Activated naive CD4-positive, alpha-beta T cell treated with anti-CD3 and anti-CD28 coated beads, Interleukin-2, amount 50 U/mL, for 16 hours (primary cell): ENCODE results near the gene VEZT.
"Not testable (repeated sequence)": the region's sequence is repeated elsewhere in the genome, so short reads cannot be mapped to it uniquely, and the experiment has no call there.

ENCODE experiments used
- DNase-seq: peaks from one replicate; pipeline ENCODE4 v3.0.0-alpha.2; 2020

The VEZT gene

DNA sequence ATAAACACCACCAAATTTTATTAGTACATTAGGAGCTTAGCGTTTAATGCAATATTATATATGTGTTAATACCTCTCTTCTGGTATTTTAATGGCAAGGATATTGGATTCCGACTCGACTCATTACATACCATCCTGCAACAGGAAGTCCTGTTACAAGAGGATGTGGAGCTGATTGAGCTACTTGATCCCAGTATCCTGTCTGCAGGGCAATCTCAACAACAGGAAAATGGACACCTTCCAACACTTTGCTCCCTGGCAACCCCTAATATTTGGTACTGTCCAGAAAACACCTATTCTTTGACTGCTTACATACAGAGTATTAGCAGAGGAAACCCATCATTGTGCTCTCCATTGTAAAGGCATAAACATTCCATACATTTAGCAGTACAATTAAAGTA lies 45.2 kb downstream of the VEZT start:
- no peak for DNase-seq

DNA sequence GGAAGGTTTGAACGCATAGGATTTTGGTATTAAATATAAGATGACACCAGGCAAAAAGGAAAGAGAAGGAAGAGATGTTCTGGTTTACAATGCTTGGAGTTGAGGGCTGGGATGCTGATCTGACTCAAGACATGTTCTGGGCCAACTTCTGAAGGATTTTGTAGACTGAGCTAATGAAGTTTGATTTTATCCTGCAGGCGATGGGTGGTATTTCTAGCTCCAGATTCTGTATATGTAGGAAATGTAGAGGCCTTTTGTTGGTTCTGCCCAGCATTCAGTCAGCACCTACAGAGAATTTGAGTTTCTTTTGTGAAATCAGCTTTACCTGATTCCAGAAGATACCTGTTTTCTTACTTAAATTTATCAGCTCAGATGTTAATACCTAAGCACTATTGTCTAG lies 48.2 kb downstream of the VEZT start:
- DNase-seq, result no peak

DNA sequence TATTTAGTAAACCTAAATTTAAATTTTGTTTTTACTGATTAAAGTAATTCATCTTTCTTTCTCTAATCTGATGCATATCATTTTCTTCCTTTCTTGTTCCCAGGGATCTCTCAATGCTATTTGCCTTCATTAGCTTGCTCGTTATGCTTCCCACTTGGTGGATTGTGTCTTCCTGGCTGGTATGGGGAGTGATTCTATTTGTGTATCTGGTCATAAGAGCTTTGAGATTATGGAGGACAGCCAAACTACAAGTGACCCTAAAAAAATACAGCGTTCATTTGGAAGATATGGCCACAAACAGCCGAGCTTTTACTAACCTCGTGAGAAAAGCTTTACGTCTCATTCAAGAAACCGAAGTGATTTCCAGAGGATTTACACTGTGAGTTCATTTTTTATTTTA lies 48.6 kb downstream of the VEZT start:
- DNase-seq, result no peak

DNA sequence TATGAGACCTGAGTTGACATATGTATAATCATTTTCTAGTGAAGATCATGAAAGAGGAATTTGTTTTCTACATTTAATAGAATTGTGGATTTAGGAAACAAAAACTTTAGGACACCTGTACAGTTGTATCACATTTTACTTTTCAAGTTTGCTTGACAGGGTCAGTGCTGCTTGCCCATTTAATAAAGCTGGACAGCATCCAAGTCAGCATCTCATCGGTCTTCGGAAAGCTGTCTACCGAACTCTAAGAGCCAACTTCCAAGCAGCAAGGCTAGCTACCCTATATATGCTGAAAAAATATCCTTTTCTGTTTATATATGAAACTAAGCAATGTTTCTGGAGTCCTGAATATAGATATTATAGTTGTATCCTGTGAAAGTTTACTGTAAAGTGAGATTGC lies 52.3 kb downstream of the VEZT start:
- no peak for DNase-seq

DNA sequence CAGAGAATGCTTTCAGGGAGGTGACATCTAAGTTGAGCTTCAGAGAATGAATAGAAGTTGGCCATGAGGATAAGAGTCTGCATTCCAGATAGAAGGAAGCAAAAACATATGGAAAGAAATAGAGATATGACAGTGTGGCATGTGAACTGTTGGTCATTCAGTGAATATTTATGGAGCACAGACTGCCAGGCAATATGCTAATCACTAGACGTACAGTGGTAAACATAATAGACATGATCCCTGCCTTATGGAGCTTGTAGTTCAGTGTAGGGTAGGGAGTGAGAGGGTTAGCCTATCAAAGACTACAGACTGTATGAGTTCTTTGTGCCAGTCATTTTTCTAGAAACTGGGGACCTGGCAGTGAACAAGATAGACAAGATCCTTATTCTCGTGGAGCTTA lies 53.9 kb downstream of the VEZT start:
- DNase-seq, result no peak

DNA sequence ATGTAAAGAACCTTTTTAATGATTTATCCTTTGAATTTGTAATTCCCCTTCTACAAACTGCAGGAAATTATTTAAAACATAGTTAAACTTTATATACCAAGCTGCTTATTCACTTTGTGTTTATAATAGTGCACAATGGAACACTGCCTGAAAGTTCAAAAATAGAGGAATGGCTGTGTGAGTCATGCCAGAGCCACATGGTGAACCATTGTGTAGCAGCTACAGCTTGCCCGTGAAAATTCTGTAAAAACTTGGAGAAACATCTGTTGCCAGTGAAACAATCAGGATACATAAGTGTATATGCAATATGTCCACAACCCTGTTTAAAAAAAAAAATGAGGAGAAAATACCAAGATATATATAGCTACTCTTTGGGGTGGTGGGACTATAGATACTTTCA lies 59.5 kb downstream of the VEZT start:
- DNase-seq, result no peak

DNA sequence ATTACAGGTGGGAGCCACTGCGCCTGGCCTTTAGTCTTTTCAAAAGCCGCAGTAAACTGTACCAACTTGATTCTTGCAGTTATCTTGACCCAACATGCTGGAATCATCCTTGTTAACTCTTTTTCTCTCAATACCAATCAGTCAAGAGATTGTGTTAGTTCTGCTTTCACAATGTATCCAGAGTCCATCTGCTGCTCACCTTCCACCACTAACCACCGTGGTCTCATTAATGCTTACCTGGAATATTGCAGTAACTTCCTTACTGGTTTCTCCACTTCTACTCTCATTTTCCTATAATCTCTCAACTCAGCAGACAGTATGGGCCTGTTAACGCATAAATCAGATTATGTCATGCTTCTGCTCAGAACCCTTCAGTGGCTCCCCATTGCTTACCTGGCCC lies 62.2 kb downstream of the VEZT start:
- no peak for DNase-seq

DNA sequence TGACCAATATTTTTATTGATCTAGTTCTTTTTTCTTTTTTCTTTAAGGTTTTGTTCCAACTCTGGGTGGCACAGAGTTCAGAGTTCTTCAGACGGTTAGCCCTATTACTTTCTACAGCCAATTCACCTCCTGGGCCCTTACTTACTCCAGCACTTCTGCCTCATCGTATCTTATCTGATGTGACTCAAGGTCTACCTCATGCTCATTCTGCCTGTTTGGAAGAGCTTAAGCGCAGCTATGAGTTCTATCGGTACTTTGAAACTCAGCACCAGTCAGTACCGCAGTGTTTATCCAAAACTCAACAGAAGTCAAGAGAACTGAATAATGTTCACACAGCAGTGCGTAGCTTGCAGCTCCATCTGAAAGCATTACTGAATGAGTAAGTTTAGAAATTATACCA lies 64.7 kb downstream of the VEZT start:
- DNase-seq, result no peak

DNA sequence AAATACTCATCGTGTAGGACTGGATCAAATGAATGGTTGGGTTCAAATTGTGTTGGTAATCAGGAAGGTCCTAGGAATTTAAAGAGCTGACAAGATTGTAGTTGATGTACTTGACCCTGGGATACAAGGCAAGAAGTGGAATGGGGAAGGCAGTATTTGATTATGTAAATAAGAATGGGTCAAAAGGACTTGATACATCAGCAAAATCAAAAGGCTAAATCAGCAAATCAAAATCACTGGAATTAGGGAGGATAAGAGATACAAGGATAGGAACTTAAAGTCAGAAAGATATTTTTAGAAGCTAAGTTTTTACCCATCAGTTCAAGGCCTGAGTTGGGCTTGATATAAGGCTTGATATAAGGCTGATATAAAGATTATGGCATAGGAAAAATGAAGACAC lies 65.8 kb downstream of the VEZT start:
- DNase-seq, result no peak

DNA sequence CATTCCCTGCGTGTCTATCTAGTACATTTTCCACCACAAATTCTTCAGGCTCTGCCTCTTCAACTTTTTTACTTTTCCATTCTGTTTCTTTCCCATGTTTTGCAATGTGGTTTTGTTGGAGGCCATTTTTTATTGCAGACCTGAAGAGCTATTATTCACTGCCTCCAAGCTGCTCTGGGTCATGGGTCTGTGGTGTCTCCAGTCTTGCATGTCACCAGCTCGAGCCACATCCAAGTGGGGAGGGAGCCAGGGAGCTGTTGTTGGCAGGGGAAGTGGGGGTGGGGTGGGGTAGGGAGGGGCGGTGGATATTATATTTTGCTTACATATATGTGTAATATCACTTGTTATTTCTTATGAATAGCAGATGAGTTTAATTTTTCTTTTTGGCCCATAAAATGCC lies 69.1 kb downstream of the VEZT start:
- DNase-seq, result no peak

DNA sequence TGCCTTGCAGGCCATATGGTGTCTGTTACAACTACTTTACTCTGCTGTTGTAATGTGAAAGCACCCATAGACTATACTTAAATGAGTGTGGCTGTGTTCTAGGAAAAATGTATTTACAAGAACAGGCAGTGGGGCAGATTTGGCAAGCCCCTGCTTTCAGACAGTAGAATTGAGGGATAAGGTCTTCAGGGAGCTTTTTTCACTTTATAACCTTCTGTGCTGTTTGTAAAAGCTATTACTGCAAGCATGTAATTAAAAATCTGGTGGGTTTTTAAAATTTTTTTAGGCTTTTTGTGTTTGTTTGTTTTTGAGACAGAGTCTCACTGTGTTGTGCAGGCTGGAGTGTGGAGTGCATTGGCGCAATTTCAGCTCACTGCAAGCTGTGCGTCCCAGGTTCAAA lies 73.9 kb downstream of the VEZT start:
- DNase-seq, result no peak

DNA sequence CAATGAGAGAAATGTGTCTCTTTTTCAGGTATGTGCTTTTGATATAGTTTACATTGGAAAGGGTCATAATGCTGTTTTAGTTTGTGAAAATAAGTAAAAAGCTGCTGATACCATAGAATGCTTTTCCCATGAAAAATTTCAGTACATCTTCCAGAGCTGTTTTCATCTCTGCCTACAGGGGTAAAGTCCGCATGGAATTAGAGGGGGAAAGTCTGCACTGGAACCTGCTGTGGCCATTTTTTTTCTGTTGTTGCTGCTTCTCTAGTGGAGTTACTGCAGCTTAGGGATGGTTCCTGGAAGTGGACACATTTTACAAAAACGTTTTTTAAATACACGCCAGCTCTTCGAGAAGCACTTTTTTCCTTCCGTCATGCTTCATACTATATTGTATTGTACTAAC lies 81.3 kb downstream of the VEZT start:
- DNase-seq, result no peak

DNA sequence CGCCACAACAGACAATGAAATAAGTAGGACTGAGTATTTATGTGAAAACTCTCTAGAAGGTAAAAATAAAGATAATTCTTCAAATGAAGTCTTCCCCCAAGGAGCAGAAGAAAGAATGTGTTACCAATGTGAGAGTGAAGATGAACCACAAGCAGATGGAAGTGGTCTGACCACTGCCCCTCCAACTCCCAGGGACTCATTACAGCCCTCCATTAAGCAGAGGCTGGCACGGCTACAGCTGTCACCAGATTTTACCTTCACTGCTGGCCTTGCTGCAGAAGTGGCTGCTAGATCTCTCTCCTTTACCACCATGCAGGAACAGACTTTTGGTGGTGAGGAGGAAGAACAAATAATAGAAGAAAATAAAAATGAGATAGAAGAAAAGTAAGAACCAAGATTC lies 82.7 kb downstream of the VEZT start:
- DNase-seq, result no peak

DNA sequence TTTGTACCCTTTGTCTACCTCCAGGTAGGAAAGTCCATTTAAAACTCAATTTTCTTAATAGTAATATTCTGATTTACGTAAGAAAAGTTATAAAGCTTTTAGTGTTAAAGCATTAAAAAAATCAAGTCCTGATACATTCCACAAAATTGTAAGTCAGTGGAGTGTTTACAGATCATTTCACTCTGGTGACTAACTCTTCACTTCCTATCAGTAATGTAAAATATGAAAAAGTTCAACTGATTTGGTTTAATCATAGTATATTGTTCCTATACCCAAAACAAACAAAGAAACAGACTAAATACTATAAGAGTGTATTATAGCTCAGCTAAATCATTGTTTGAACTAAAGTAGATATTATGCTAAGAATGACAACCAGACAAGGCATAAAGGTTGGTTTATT lies 85.9 kb downstream of the VEZT start:
- no peak for DNase-seq

DNA sequence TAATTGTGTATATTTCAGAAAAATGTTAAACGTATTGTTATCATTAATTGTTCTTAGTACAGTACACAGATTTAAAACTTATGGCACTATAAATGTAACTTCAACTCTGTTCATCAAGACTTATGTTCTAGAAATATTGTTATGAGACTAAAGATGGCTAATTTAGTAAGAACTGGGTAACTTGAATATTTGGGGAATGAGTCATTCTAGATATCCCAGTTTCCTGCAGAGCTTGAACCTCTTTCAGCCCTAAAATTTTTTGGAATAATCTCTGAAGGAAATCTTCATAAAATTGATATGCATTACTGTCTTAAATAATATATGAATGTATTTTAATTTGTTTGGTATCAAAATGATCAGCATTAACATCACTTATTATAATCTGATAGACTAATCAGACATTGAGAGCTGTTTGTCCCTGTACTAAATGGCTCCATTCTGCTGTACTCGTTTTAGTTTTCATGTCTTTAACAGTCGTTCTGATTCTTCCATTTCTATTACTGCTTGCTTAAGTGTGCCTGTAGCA lies 87.1 kb downstream of the VEZT start:
- no peak for DNase-seq

DNA sequence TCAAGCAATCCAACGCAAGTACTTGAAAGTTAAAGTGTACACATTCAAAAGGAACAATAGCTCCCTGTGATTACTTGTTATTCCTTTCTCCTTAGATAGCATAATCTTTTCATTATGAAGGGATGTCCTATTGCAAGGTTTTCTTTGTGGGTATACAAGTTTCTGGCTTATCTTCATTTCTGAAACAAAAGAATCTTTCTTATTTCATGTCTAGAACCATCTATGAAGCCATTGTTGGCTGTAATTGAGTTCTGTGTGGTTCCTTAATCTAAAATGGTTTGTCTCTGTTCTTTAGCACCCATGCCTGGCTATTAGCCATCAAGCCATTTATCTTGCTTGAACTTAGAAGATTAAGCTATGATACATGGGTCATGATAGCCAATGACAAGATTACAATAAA lies 95.0 kb downstream of the VEZT start:
- no peak for DNase-seq

DNA sequence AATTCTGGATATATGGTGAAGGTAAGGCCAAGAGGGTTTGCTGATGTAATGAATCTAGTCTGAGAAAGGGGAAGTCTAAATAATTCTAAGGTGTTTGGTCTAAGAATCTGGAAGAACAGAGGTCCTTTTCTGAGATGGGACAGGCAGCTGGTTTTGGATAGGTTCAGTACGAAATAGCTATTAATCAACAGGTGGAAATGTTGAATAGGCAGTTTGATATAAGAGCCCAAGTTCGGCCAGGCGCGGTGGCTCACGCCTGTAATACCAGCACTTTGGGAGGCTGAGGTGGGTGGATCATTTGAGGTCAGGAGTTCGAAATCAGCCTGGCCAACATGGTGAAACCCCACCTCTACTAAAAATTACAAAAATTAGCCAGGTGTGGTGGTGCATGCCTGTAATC lies 97.1 kb downstream of the VEZT start:
- DNase-seq, result not testable (repeated sequence)

DNA sequence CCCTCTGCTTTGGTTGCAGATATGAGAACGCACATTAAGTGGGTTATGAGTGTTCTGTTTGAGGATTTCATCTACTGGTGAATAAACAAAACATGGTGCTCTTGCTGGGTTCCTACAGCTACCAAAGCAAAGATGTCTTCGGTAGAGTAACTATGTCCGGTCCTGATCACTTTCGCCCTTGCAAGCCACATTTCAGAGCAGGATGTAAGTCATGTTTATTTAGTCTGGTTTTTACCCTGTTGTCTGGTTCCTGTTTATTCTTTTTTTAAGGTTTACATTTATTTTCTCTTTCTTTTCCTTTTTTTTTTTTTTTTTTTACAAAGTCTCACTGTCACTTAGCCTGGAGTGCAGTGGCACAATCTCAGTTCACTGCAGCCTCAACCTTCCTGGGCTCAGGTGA lies 99.2 kb downstream of the VEZT start:
- no peak for DNase-seq

DNA sequence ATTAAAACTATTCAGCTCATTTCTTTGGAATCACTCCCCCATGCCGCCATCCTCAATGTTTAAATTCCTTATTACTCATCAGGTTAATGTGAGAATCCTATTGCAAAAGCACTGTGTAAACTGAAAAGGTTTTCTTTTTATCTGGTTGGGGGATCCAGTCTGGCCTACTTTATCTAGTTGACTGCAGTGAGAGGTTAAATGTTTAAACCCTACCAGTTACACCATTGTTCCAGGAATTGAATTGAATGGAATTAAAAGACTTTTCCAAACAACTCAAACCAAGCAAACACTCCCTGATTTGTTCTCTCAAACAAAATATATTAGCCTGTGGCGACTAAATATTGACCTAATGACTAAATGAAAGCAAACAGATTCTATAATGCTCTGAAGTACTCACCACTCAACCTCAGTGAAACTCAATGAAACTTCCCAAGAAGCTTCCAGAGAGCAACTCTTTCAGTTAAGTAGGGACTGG lies 100.5 kb downstream of the VEZT start:
- no peak for DNase-seq

DNA sequence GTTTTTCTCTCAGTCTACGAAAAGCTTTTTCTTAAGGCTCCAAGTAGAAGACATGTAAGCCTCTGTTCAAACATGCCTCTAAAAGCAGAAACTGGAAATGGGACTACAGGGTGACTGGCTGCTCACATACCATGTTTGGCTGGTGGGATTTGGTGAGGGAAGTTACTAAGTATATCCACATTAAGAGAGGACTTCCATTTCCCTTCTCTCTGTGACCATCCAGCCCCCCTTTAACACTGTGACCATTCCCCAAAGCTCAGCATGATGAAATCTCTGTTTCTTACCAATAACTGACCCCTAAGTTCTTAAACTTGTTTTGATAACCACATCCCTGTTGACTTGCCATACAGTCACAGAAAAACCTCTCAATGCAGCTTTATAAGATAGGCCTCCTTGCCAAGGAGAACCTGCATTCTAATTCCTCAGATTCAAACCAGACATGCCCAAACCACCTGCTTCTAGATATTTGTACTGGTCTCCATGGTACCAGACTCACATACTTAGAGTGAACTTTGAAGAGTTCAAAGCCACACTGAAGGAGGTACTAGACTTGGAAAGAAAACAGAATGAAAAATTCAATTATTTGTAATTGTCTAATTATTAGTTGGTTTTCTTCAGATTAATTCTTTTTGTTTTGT lies 102.2 kb downstream of the VEZT start:
- no peak for DNase-seq

DNA sequence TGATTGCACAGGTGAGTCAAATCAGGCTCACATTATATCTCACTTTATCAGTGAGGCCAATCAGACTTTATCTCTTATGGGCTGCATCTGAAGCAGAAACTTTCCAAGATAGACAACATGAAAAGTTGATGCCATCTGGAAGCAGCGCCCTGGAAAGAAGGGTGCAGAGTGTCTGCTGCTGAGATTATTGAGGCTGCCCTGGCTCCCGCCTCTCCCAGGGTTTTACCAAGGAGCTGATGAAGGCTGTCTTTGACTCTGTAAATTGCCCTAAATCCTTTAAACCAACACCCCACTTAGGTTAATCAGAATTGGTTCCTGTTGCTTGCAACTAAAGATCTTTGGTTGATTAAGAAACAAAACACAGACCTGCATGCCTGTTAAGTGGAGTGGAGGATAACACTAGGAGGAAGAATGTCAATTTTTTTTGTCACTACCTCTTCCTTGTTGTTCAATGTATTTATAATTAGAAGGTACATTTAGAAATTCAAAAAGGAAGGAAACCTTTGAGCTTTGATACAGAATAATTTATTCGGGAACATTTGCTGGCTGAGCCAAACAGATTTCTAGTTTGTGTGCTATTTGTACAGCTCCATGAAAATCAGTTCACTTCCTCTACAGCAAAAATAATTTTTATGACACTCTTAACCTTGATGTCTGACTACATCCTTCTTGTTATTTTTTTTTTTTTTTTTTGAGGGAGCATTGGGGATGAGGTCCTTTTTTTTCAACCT lies 104.1 kb downstream of the VEZT start:
- no peak for DNase-seq

DNA sequence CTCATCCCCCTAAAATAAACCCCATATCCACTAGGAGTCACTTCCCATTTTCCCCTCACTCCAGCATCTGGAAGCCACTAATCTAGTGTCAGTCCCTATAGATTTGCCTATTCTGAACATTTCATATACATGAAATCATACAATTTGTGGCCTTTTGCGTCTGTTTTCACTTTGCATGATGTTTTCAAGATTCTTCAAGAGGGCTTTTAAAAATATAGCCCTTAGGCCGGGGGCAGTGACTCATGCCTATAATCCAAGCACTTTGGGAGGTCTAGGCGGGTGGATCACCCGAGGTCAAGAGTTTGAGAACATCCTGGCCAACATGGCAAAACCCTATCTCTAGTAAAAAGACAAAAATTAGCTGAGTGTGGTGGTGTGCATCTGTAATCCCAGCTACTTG lies 104.7 kb downstream of the VEZT start:
- DNase-seq, result no peak

DNA sequence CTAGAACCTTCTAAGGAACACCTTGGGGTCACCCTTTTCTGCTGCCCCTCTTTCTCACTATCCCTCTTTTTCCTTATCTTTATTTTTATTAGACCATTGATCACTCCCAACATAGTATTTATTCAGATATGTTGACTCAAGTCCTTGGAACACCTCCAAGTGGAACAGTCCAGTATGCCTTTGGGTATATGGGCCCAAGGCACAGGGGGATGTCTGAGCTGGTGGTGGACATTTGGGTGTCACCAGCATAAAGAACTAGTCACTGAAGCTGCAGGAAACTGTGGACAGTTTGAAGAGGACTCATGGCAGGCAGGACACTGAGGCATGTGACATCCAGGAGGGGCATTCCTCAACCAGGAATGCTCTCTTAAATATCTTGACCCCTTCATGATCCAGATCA lies 105.6 kb downstream of the VEZT start:
- DNase-seq, result no peak

DNA sequence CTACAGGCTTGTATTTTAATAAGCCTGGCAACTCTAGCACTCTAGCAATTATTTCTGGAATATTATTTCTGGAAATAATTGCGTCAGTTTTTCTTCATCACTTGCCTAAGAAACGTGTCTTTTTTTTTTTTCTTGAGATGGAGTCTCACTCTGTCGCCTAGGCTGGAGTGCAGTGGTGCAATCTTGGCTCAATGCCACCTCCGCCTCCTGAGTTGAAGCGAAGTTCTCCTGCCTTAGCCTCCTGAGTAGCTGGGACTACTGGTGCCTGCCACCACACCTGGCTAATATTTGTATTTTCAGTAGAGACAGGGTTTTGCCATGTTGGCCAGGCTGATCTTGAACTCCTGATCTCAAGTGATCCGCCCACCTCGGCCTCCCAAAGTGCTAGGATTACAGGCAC lies 106.6 kb downstream of the VEZT start:
- DNase-seq, result not testable (repeated sequence)

DNA sequence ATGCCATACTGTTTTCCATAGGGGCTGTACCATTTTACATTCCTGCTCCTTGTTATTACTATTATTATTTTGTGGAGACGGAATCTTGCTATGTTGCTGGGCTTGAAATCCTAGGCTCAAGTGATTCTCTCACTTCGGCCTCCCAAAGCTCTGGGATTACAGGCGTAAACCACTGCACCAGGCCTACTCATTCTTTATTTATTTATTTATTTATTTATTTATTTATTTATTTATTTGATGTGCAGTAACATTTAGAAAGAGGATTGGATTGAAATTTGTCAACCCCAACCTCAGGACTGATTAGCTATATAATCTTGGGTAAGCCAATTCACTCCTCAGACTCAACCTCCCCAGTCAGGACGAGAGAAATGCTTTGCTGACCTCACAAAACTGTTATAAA lies 107.9 kb downstream of the VEZT start:
- DNase-seq, result no peak
